ENCODE data around the gene GABPB2.

GABPB2 gene

GRCh38 chr1:151147132-151147503, 76.6 kb downstream of the GABPB2 start:
- TF ChIP-seq POLR2A (IDR thresholded peaks at IDR 0.05; ENCODE audit: low read depth, low read length) = no peak
- DNase-seq (ENCODE audit: insufficient read length, low spot score) (no peak), FAIRE-seq (no peak)

- TF ChIP-seq POLR2A (IDR thresholded peaks at IDR 0.05; ENCODE audit: low read depth, low read length) = no peak
- no peak for FAIRE-seq
- no peak for DNase-seq (ENCODE audit: insufficient read length, low spot score)
Observed at GRCh38 chr1:151147665-151148064, 77.1 kb downstream of the GABPB2 start.

- no peak for DNase-seq (ENCODE audit: insufficient read length, low spot score)
- TF ChIP-seq POLR2A (IDR thresholded peaks at IDR 0.05; ENCODE audit: low read depth, low read length) = no peak
Observed at GRCh38 chr1:151156515-151156819, 85.9 kb downstream of the GABPB2 start, which contains the start of gene TNFAIP8L2. TNFAIP8L2 (plus strand) TSS chr1:151156649; CDS start chr1:151158698, 2,049 bp downstream.

GRCh38 chr1:151157067-151157531, 86.5 kb downstream of the GABPB2 start:
- no peak for TF ChIP-seq POLR2A (IDR thresholded peaks at IDR 0.05; ENCODE audit: low read depth, low read length)
- no peak for DNase-seq (ENCODE audit: insufficient read length, low spot score)
- FAIRE-seq = no peak

More at GRCh38 chr1:151156515-151156819, 85.9 kb downstream of the GABPB2 start, which contains the start of gene TNFAIP8L2:
- no peak for FAIRE-seq

GRCh38 chr1:151158326-151158725, 87.8 kb downstream of the GABPB2 start:
- no peak for FAIRE-seq
- no peak for TF ChIP-seq POLR2A (IDR thresholded peaks at IDR 0.05; ENCODE audit: low read depth, low read length)
- no peak for DNase-seq (ENCODE audit: insufficient read length, low spot score)

GRCh38 chr1:151158751-151159251, 88.2 kb downstream of the GABPB2 start:
- no peak for TF ChIP-seq POLR2A (IDR thresholded peaks at IDR 0.05; ENCODE audit: low read depth, low read length)
- FAIRE-seq (no peak), DNase-seq (ENCODE audit: insufficient read length, low spot score) (no peak)

GRCh38 chr1:151159373-151159772, 88.8 kb downstream of the GABPB2 start:
- FAIRE-seq = no peak

GRCh38 chr1:151164732-151165280, 94.2 kb downstream of the GABPB2 start:
- DNase-seq (ENCODE audit: insufficient read length, low spot score) (no peak), FAIRE-seq (no peak)
- TF ChIP-seq POLR2A (IDR thresholded peaks at IDR 0.05; ENCODE audit: low read depth, low read length) = no peak

More at GRCh38 chr1:151159373-151159772, 88.8 kb downstream of the GABPB2 start:
- no peak for TF ChIP-seq POLR2A (IDR thresholded peaks at IDR 0.05; ENCODE audit: low read depth, low read length)
- no peak for DNase-seq (ENCODE audit: insufficient read length, low spot score)

GRCh38 chr1:151165281-151165737, 94.7 kb downstream of the GABPB2 start:
- FAIRE-seq (no peak), DNase-seq (ENCODE audit: insufficient read length, low spot score) (peak; percentile 59)
- no peak; the same call in 1 of the 2 replicates for TF ChIP-seq POLR2A (IDR thresholded peaks at IDR 0.05; ENCODE audit: low read depth, low read length)

GRCh38 chr1:151165738-151166504, 95.4 kb downstream of the GABPB2 start, which contains the start of the genes LYSMD1 and SCNM1:
LYSMD1 (minus strand) TSS chr1:151165902; CDS start chr1:151165258, 644 bp downstream.
SCNM1 (plus strand) TSS chr1:151166144; CDS start chr1:151166153, 9 bp downstream.
- FAIRE-seq (peak; percentile 23), DNase-seq (ENCODE audit: insufficient read length, low spot score) (peak; percentile 98)
- TF ChIP-seq POLR2A (IDR thresholded peaks at IDR 0.05; ENCODE audit: low read depth, low read length) = peak; percentile 62

- FAIRE-seq = no peak
- peak; percentile 78 for DNase-seq (ENCODE audit: insufficient read length, low spot score)
- TF ChIP-seq POLR2A (IDR thresholded peaks at IDR 0.05; ENCODE audit: low read depth, low read length) = no peak
Observed at GRCh38 chr1:151166505-151166956, 96.0 kb downstream of the GABPB2 start.

GRCh38 chr1:151167116-151167515, 96.6 kb downstream of the GABPB2 start:
- DNase-seq (ENCODE audit: insufficient read length, low spot score) (no peak), FAIRE-seq (no peak)
- no peak for TF ChIP-seq POLR2A (IDR thresholded peaks at IDR 0.05; ENCODE audit: low read depth, low read length)

GRCh38 chr1:151171190-151171589, 100.6 kb downstream of the GABPB2 start:
- DNase-seq (ENCODE audit: insufficient read length, low spot score) (no peak), FAIRE-seq (no peak)
- TF ChIP-seq POLR2A (IDR thresholded peaks at IDR 0.05; ENCODE audit: low read depth, low read length) = no peak
